Activated CD4-positive, alpha-beta T cell treated with anti-CD3 and anti-CD28 coated beads, Interleukin-2, amount 10 ng/mL, durations not matched to agents 24 days and 14 days (primary cell): ENCODE results near the gene LPP. TPM values are rescaled to one million over a fixed set of nuclear protein-coding genes. Genes with fewer than 3 reads are reported as not detected.

ENCODE experiments used
- DNase-seq: peaks from one replicate; pipeline ENCODE4 v3.0.0; 2022
- H3K27ac Mint-ChIP-seq: one replicate; pipeline ENCODE4 v1.8.0; 2022; ENCODE audit warnings: mild to moderate bottlenecking, mixed read lengths
- H3K27me3 Mint-ChIP-seq: one replicate; pipeline ENCODE4 v1.8.0; 2022; ENCODE audit warnings: mixed read lengths
- H3K36me3 Mint-ChIP-seq: one replicate; pipeline ENCODE4 v1.8.0; 2022; ENCODE audit warnings: low read depth, mild to moderate bottlenecking, mixed read lengths
- H3K4me1 Mint-ChIP-seq: one replicate; pipeline ENCODE4 v1.8.0; 2021; ENCODE audit warnings: mixed read lengths
- H3K4me3 Mint-ChIP-seq: one replicate; pipeline ENCODE4 v1.8.0; 2022; ENCODE audit warnings: mild to moderate bottlenecking, moderate library complexity, mixed read lengths
- H3K9me3 Mint-ChIP-seq: one replicate; pipeline ENCODE4 v1.8.0; 2021; ENCODE audit warnings: mixed read lengths
- intact Hi-C: fragments of 100-400 bp; cut with micrococcal nuclease; formaldehyde crosslinking; loops from one replicate; pipeline ENCODE4 v1.15.1; 2023
- total RNA-seq: library from RNA; stranded (reverse); gene quantifications from 2 replicates; pipeline ENCODE4 v1.2.3, GENCODE V29; 2022

The LPP gene
- total RNA-seq, 1 donor from 2014 or later, result 41.4 TPM

GRCh38 chr3:188761964-188762363 is 608.0 kb downstream of the LPP start:
- no peaks in the 10 kb centered on the region for H3K27me3 Mint-ChIP-seq
- H3K36me3 Mint-ChIP-seq, result peaks cover 5% of the 10 kb centered on the region
- H3K4me1 Mint-ChIP-seq, result no peaks in the 10 kb centered on the region
- H3K9me3 Mint-ChIP-seq, result no peaks in the 10 kb centered on the region
- intact Hi-C loops, result no loop called here
- no peak overlapping the region for H3K4me3 Mint-ChIP-seq
- H3K27ac Mint-ChIP-seq, result no peak overlapping the region
- DNase-seq, result no peak

- Mint-ChIP-seq H3K9me3 (no peaks in the 10 kb centered on the region), H3K36me3 (peaks cover 5% of the 10 kb centered on the region), H3K27ac (no peak overlapping the region), H3K27me3 (peaks cover 4% of the 10 kb centered on the region), H3K4me3 (no peak overlapping the region), H3K4me1 (no peaks in the 10 kb centered on the region)
- no peak for DNase-seq
- intact Hi-C loops, result no loop called here
These were observed 610.7 kb downstream of the LPP start for GRCh38 chr3:188764609-188765008.

- H3K4me1 Mint-ChIP-seq, result no peaks in the 10 kb centered on the region
- H3K4me3 Mint-ChIP-seq, result no peak overlapping the region
- peaks cover 4% of the 10 kb centered on the region for H3K27me3 Mint-ChIP-seq
- H3K27ac Mint-ChIP-seq, result no peak overlapping the region
- no peaks in the 10 kb centered on the region for H3K36me3 Mint-ChIP-seq
- intact Hi-C loops, result no loop called here
- no peak for DNase-seq
- H3K9me3 Mint-ChIP-seq, result no peaks in the 10 kb centered on the region
These were observed 615.9 kb downstream of the LPP start for GRCh38 chr3:188769831-188770230.

GRCh38 chr3:188772886-188773285 is 618.9 kb downstream of the LPP start:
- Mint-ChIP-seq H3K27me3 (peaks cover under 1% of the 10 kb centered on the region), H3K36me3 (no peaks in the 10 kb centered on the region), H3K27ac (no peak overlapping the region), H3K9me3 (no peaks in the 10 kb centered on the region), H3K4me1 (no peaks in the 10 kb centered on the region), H3K4me3 (no peak overlapping the region)
- DNase-seq, result no peak
- intact Hi-C loops, result no loop called here

- H3K27me3 Mint-ChIP-seq, result no peaks in the 10 kb centered on the region
- H3K36me3 Mint-ChIP-seq, result no peaks in the 10 kb centered on the region
- H3K27ac Mint-ChIP-seq, result no peak overlapping the region
- intact Hi-C loops, result no loop called here
- no peak for DNase-seq
- H3K4me1 Mint-ChIP-seq, result no peaks in the 10 kb centered on the region
- H3K4me3 Mint-ChIP-seq, result no peak overlapping the region
- no peaks in the 10 kb centered on the region for H3K9me3 Mint-ChIP-seq
These were observed 621.5 kb downstream of the LPP start for GRCh38 chr3:188775412-188775811.

- Mint-ChIP-seq H3K36me3 (peaks cover 3% of the 10 kb centered on the region), H3K4me3 (no peak overlapping the region), H3K27me3 (no peaks in the 10 kb centered on the region), H3K4me1 (no peaks in the 10 kb centered on the region), H3K27ac (no peak overlapping the region), H3K9me3 (no peaks in the 10 kb centered on the region)
- intact Hi-C loops, result no loop called here
- no peak for DNase-seq
These were observed 622.5 kb downstream of the LPP start for GRCh38 chr3:188776447-188776846.

GRCh38 chr3:188778091-188778852 is 624.3 kb downstream of the LPP start:
- intact Hi-C loops, result no loop called here
- peaks cover 8% of the 10 kb centered on the region for H3K4me1 Mint-ChIP-seq
- H3K9me3 Mint-ChIP-seq, result no peaks in the 10 kb centered on the region
- H3K27ac Mint-ChIP-seq, result no peak overlapping the region
- peaks cover 3% of the 10 kb centered on the region for H3K36me3 Mint-ChIP-seq
- no peak for DNase-seq
- H3K27me3 Mint-ChIP-seq, result no peaks in the 10 kb centered on the region
- H3K4me3 Mint-ChIP-seq, result no peak overlapping the region

GRCh38 chr3:188779281-188779980 is 625.5 kb downstream of the LPP start:
- intact Hi-C loops, result no loop called here
- peaks cover 8% of the 10 kb centered on the region for H3K4me1 Mint-ChIP-seq
- DNase-seq, result no peak
- peaks cover 3% of the 10 kb centered on the region for H3K36me3 Mint-ChIP-seq
- no peaks in the 10 kb centered on the region for H3K27me3 Mint-ChIP-seq
- H3K27ac Mint-ChIP-seq, result no peak overlapping the region
- H3K9me3 Mint-ChIP-seq, result no peaks in the 10 kb centered on the region
- no peak overlapping the region for H3K4me3 Mint-ChIP-seq

- intact Hi-C loops, result no loop called here
- Mint-ChIP-seq H3K4me3 (no peak overlapping the region), H3K36me3 (peaks cover 3% of the 10 kb centered on the region), H3K4me1 (peaks cover 8% of the 10 kb centered on the region), H3K9me3 (no peaks in the 10 kb centered on the region), H3K27me3 (no peaks in the 10 kb centered on the region), H3K27ac (no peak overlapping the region)
- peak; percentile 13 for DNase-seq
These were observed 626.5 kb downstream of the LPP start for GRCh38 chr3:188780193-188781147.

- intact Hi-C loops, result no loop called here
These were observed 628.7 kb downstream of the LPP start for GRCh38 chr3:188782613-188783124.

GRCh38 chr3:188786424-188786823 is 632.5 kb downstream of the LPP start:
- Mint-ChIP-seq H3K4me3 (no peak overlapping the region), H3K9me3 (no peaks in the 10 kb centered on the region), H3K4me1 (peaks cover 10% of the 10 kb centered on the region), H3K27me3 (no peaks in the 10 kb centered on the region), H3K27ac (no peak overlapping the region), H3K36me3 (no peaks in the 10 kb centered on the region)
- intact Hi-C loops, result loop anchor here (5.0 kb wide), 5 partner anchors 449 to 809 kb away; no protein-coding TSS in a partner anchor
- peak; percentile 36 for DNase-seq

More at GRCh38 chr3:188782613-188783124, 628.7 kb downstream of the LPP start:
- Mint-ChIP-seq H3K36me3 (peaks cover 3% of the 10 kb centered on the region), H3K27ac (no peak overlapping the region), H3K27me3 (no peaks in the 10 kb centered on the region), H3K4me1 (peaks cover 8% of the 10 kb centered on the region), H3K4me3 (no peak overlapping the region), H3K9me3 (no peaks in the 10 kb centered on the region)
- peak; percentile 57 for DNase-seq

GRCh38 chr3:188788621-188789081 is 634.7 kb downstream of the LPP start:
- peak; percentile 85 for DNase-seq
- no peak overlapping the region for H3K4me3 Mint-ChIP-seq
- no peaks in the 10 kb centered on the region for H3K36me3 Mint-ChIP-seq
- intact Hi-C loops, result loop anchor here (1.0 to 5.0 kb wide), 21 partner anchors 35 to 1420 kb away; partner anchors contain the start of gene RTP4
- no peaks in the 10 kb centered on the region for H3K27me3 Mint-ChIP-seq
- no peak overlapping the region for H3K27ac Mint-ChIP-seq
- no peaks in the 10 kb centered on the region for H3K9me3 Mint-ChIP-seq
- H3K4me1 Mint-ChIP-seq, result peaks cover 2% of the 10 kb centered on the region

- Mint-ChIP-seq H3K36me3 (no peaks in the 10 kb centered on the region), H3K27me3 (no peaks in the 10 kb centered on the region), H3K9me3 (no peaks in the 10 kb centered on the region), H3K4me3 (no peak overlapping the region), H3K4me1 (peaks cover 2% of the 10 kb centered on the region), H3K27ac (no peak overlapping the region)
- peak; percentile 50 for DNase-seq
- intact Hi-C loops, result loop anchor here (2.0 to 5.0 kb wide), 9 partner anchors 66 to 1420 kb away; partner anchors contain the start of gene RTP4
These were observed 635.3 kb downstream of the LPP start for GRCh38 chr3:188789251-188789650.
